Inflammatory macrophage treated with lipopolysaccharide for 1 hour (primary cell): ENCODE measurements around the gene PCP2.

Source experiments
- DNase-seq, 2 donors: peaks; one replicate each; pipeline ENCODE4 v3.0.0-alpha.2; 2020 to 2022

PCP2 gene

DNA sequence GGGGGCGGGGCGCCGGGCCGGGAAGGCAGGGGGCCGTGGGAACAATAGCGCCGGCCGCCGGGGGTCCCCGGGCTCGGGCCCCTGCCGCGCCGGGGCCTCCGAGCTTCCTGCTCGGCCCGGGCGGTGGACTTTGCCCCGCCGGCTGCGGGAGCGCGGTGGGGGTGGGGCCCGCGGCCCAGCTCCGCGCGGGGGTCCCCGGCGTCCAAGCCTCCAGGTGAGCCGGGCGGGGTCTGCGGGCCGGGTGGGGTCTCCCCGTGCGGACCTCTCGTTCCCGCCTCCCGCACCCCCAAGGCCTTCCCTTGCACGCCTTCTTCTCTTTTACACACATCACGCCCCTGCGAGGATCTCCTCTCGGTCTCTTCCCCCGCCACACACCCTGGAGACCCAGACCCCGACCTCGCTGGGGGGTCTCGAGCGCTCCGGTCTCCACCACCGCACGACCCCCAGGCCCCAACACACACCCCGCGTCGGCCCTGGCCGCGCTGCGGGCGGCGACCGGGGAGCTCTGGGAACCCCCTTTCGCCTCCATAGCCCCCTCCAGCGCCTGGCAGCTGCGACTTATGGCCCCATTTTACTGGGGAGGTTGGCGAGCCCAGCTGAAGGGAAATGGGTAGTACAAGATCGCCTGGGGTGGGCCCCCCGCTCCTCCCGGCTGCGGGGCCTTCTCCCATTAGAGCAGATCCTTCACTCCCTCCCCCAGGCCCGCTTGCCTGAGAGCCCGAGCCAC lies 37.1 kb downstream of the PCP2 start:
- no peak for DNase-seq

DNA sequence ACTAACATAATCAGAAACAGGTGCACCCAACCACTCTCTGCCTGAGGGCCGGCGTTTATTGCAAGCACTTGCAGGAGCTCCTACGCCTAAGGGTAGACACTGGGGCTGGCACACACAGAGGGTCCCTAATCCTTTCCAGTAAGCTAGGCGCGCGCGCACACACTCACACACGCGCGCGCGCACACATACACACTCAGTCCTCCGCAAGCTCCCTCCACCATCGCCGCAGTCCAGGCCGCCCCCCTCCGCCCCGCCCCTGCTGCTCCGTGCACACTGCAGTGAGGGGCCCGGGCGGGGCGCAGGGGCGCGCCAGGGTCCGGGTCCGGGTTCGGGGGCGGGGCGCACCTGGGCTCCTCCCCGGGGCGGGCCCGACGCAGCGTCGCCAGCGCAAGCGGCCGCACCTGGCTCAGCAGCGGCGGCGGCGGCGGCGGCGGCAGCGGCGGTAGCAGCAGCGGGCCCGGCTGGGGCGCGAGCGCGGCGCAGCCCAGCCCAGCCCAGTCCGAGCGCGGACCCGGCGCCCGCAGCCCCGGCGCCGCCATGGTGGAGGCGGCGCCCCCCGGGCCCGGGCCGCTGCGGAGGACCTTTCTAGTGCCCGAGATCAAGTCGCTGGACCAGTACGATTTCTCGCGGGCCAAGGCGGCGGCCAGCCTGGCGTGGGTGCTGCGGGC lies 37.9 kb downstream of the PCP2 start, which contains the start of gene CAMSAP3:
Gene CAMSAP3 (plus strand): TSS at position 398 of the 668 bp plus-strand sequence. CDS start 140 bp downstream, at position 538.
- DNase-seq = no peak

DNA sequence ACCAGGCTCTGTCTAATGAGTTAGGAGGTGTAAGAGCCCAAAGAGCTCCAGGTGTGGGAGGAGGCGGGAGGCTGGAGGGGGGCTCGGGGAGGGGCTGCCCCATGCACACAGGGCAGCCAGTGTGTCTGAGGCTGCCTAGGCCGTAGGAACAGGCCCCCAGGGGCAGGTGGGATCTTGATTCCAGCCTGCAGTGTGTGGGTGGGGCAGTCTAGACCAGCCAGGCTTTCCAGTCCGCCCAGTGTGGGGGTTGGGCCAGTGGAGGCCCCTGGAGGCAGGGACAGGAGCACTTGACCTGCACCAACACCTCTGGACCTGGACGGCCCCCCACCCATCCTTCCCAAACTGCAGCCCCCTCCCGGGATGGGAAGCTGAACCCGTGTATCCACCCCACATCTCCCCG lies 43.3 kb downstream of the PCP2 start:
- no peak for DNase-seq

GRCh38 chr19:7589822-7590221 lies 43.7 kb downstream of the PCP2 start:
- DNase-seq = no peak

- no peak for DNase-seq
Observed at GRCh38 chr19:7582446-7582845, 51.1 kb downstream of the PCP2 start.
